HEK293 (cell line): ENCODE results near the gene RAET1L.
"Not testable (repeated sequence)": the region's sequence is repeated elsewhere in the genome, so short reads cannot be mapped to it uniquely, and the experiment has no call there.

Source experiments
- CTCF ChIP-seq: fragments of 450-650 bp; formaldehyde crosslinking; IDR thresholded peaks from 2 replicates; pipeline ENCODE4 v1.5.1; 2016; ENCODE audit warnings: missing biosample characterization, missing genetic modification characterization
- YY1 ChIP-seq: fragments of 450-650 bp; formaldehyde crosslinking; IDR thresholded peaks from 2 replicates; pipeline ENCODE4 v1.5.1; 2018; ENCODE audit warnings: missing biosample characterization, missing genetic modification characterization
- ZBTB11 ChIP-seq: fragments of 450-650 bp; formaldehyde crosslinking; conservative IDR thresholded peaks from 2 replicates; pipeline ENCODE4 v1.5.1; 2016; ENCODE audit warnings: low read depth, missing biosample characterization, missing genetic modification characterization
- ZBTB44 ChIP-seq: fragments of 450-650 bp; IDR thresholded peaks from 2 replicates; pipeline ENCODE4 v1.5.1; 2018; ENCODE audit warnings: missing biosample characterization, mild to moderate bottlenecking, missing genetic modification characterization
- ZNF776 ChIP-seq: fragments of 450-650 bp; formaldehyde crosslinking; IDR thresholded peaks from 2 replicates; pipeline ENCODE4 v1.5.0; 2017; ENCODE audit warnings: missing biosample characterization, missing genetic modification characterization, borderline replicate concordance

- not testable (repeated sequence) for TF ChIP-seq CTCF, ZBTB44, ZNF776, ZBTB11, YY1 (tag by site-specific recombination)
Measured at GRCh38 chr6:150021870-150022269, 3.5 kb downstream of the RAET1L start.
